GM20000 (cell line): ENCODE results near the gene CEP112.

Source experiments
- DNase-seq: peaks from one replicate; pipeline ENCODE4 v3.0.0; 2012; ENCODE audit warnings: low spot score
- CTCF ChIP-seq: IDR thresholded peaks from 2 replicates; pipeline ENCODE4 v1.5.1; 2012; ENCODE audit warnings: mild to moderate bottlenecking, control low read depth; ENCODE audit errors: extremely low read depth, missing control alignments

The CEP112 gene

GRCh38 chr17:65697661-65698060 is 494.3 kb downstream of the CEP112 start:
- TF ChIP-seq CTCF, result no peak
- no peak for DNase-seq

- no peak for TF ChIP-seq CTCF
- no peak for DNase-seq
These were observed 495.1 kb downstream of the CEP112 start for GRCh38 chr17:65696739-65697394.

GRCh38 chr17:65694601-65695000 is 497.3 kb downstream of the CEP112 start:
- TF ChIP-seq CTCF, result no peak

GRCh38 chr17:65690626-65691310 is 501.2 kb downstream of the CEP112 start:
- no peak for TF ChIP-seq CTCF
- no peak for DNase-seq

More at GRCh38 chr17:65694601-65695000, 497.3 kb downstream of the CEP112 start:
- DNase-seq, result no peak

- DNase-seq, result no peak
- TF ChIP-seq CTCF, result no peak
These were observed 503.6 kb downstream of the CEP112 start for GRCh38 chr17:65688307-65688706.

- DNase-seq, result no peak
- no peak for TF ChIP-seq CTCF
These were observed 506.8 kb downstream of the CEP112 start for GRCh38 chr17:65685110-65685509.

GRCh38 chr17:65684631-65685030 is 507.3 kb downstream of the CEP112 start:
- TF ChIP-seq CTCF, result no peak
- DNase-seq, result no peak
